T47D (cell line): ENCODE results near the gene MYCN.
A peak's percentile ranks its signal among the peaks of the same experiment; 100 is the strongest.

Experiments
- DNase-seq, 2 experiments: peaks; one replicate each; pipeline versions ENCODE4 v3.0.0 to v3.0.0-alpha.2; 2011 to 2012; ENCODE audit warnings: low read depth in 1 of 2, low spot score in 1 of 2
- JUND ChIP-seq: IDR thresholded peaks from 2 replicates; pipeline ENCODE4 v1.6.1; 2012; ENCODE audit warnings: low read depth
- in situ Hi-C: cut with HindIII; loops from 2 replicates; pipeline ENCODE4 v1.10.0; 2016; ENCODE audit warnings: low sequenced_read_pairs, low pct_unique_long_range_greater_than_20kb

Gene MYCN

GRCh38 chr2:15937882-15938802 lies 2.2 kb upstream of the MYCN start:
- no peak for DNase-seq
- in situ Hi-C loops, result no loop called here
- no peak for TF ChIP-seq JUND

- no peak for DNase-seq
- TF ChIP-seq JUND, result no peak
- in situ Hi-C loops, result no loop called here
Observed at GRCh38 chr2:15938803-15939555, 1.4 kb upstream of the MYCN start.

DNA sequence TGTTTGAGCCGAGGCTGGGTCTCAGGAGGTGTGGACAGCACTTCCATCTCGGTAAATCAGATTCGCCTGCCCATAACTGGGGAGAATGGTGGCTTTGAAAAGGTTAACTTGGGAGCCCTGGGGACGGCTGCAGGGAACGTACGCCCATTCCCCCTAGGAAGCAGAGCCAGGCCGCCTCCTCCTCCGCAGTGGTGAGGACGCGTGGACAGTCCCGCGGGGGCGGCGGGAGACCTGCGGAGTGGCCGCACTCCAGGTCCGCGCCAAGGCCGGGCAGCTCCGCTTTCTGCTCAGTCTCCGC lies 845 bp upstream of the MYCN start:
- DNase-seq, result peak in 1 of 2 experiments; percentile 55
- TF ChIP-seq JUND, result no peak
- in situ Hi-C loops, result no loop called here

DNA sequence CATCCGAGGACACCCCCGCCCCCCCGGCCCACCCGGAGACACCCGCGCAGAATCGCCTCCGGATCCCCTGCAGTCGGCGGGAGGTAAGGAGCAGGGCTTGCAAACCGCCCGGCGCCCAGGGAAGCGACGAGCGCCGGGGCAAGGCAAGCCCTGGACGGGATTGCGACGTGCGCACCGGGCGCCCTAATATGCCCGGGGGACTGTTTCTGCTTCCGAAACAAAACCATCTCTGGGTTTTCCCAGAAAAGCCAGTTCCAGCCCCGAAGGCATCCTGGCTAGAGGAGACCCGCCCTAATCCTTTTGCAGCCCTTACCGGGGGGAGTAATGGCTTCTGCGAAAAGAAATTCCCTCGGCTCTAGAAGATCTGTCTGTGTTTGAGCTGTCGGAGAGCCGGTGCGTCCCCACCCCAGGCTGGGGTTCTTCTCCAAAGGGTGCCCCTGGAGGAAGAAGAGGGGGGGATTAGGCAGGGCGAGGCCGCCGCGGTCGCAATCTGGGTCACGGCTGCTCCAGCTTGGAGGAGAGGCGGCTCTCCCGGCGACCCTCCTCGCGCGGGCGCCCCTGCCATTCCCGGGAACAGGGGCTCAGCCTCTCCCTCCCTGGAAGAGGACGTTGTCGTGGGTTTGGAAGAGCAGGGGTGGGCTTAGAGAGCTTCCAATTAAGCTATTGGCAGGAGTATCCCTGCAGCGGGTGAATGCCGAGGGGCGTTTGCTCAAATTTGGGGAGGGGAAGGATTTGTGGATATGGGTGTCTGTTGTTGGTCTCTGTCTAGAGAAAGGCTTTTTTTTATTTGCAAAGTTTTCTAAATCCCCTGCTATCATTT lies 521 bp downstream of the MYCN start:
- in situ Hi-C loops, result no loop called here
- peak; percentile 25 to 42 for DNase-seq

DNA sequence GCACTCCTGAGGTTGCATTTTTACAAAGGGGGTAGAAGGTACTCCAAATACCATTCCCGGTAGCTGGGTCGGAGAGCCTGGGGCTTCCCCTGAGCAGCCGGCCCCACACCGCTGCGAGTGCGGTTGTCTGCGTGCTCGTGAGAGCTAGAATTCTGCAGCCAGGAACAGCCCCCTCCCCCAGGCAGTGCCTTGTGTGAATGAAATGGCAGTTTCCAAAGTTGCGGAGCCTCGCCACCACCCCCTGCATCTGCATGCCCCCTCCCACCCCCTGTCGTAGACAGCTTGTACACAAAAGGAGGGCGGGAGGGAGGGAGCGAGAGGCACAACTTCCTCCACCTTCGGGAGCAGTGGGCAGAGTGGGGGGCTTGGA lies 1.1 kb downstream of the MYCN start:
- peak in 1 of 2 experiments; percentile 30 for DNase-seq
- TF ChIP-seq JUND, result no peak
- in situ Hi-C loops, result no loop called here

More for the DNA sequence above, 521 bp downstream of the MYCN start:
- no peak for TF ChIP-seq JUND

DNA sequence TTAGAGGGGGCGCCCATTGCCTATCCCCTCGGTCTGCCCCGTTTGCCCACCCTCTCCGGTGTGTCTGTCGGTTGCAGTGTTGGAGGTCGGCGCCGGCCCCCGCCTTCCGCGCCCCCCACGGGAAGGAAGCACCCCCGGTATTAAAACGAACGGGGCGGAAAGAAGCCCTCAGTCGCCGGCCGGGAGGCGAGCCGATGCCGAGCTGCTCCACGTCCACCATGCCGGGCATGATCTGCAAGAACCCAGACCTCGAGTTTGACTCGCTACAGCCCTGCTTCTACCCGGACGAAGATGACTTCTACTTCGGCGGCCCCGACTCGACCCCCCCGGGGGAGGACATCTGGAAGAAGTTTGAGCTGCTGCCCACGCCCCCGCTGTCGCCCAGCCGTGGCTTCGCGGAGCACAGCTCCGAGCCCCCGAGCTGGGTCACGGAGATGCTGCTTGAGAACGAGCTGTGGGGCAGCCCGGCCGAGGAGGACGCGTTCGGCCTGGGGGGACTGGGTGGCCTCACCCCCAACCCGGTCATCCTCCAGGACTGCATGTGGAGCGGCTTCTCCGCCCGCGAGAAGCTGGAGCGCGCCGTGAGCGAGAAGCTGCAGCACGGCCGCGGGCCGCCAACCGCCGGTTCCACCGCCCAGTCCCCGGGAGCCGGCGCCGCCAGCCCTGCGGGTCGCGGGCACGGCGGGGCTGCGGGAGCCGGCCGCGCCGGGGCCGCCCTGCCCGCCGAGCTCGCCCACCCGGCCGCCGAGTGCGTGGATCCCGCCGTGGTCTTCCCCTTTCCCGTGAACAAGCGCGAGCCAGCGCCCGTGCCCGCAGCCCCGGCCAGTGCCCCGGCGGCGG lies 1.7 kb downstream of the MYCN start:
- DNase-seq, result peak in 1 of 2 experiments; percentile 49
- in situ Hi-C loops, result no loop called here
- TF ChIP-seq JUND, result no peak

DNA sequence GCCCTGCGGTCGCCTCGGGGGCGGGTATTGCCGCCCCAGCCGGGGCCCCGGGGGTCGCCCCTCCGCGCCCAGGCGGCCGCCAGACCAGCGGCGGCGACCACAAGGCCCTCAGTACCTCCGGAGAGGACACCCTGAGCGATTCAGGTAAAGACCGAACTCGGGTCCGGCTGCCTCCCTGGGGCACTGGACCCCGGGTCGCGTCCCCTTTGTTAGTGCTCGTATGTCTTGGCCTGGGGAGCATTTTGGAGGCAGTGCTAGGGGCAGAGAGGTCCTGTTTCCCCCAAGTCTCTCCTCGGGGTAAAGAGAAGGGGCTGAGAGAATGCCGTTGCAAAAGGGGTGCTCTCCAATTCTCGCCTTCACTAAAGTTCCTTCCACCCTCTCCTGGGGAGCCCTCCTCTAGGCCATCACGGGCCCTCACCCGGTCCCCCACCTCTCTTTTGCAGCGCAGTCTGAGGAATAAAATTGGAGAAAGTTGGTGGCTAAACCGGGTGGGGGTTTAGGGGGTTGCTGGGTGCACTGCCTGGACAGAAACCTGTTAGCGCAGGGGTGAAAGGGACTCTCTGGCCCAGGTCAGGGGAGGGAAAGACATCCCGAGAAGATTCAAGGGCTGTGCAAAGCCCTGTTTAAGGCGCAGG lies 2.5 kb downstream of the MYCN start:
- TF ChIP-seq JUND, result no peak
- in situ Hi-C loops, result no loop called here
- no peak for DNase-seq

- TF ChIP-seq JUND, result no peak
- in situ Hi-C loops, result no loop called here
- DNase-seq, result no peak
Observed at GRCh38 chr2:15943378-15944280, 3.3 kb downstream of the MYCN start.

DNA sequence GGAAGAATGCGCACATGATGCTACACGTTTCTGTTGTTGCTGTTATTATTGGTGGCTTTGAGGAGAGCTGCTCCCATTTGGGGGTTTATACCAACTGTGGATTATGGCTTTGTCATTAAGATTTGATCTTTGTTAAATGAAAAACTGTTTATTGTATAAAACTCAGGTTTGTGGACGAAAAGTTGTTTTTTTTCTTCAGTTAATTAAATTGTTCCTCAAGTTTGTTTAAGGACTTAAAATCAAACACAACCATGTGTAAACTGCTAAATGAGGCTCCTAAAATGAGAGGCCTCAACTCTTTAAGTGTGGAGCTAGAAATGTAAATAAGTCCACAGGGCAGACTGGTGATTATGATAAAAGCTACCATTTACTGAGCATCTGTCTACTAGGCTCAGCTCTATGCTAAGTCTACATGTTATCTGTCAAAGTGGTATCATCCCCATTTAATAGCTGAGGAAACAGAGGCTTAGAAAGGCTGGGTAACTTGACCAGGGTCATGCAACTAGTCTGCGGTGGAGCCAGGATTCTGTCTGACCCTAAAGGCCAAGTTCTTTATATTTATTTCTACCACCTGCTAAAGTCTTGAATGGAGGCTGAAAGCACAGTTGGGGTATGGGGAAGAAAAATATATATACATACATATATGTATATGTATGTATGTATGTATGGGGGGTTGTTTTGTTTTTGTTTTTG lies 4.1 kb downstream of the MYCN start:
- in situ Hi-C loops, result no loop called here
- no peak for DNase-seq
- no peak for TF ChIP-seq JUND
